DND-41 (cell line): ENCODE data around the gene ZNF18.

Experiments
- CTCF ChIP-seq: IDR thresholded peaks from 2 replicates; pipeline ENCODE4 v1.5.1; 2012; ENCODE audit warnings: borderline replicate concordance, low read length, moderate library complexity, mild to moderate bottlenecking; ENCODE audit not compliant: poor library complexity, severe bottlenecking; ENCODE audit errors: extremely low read depth
- EZH2 ChIP-seq: IDR thresholded peaks from 3 replicates; pipeline ENCODE4 v1.6.1; 2012; ENCODE audit warnings: borderline replicate concordance, low read depth, mild to moderate bottlenecking, moderate library complexity, low read length, inconsistent platforms; ENCODE audit not compliant: severe bottlenecking

- TF ChIP-seq CTCF (no peak), EZH2 (no peak)
Observed at GRCh38 chr17:11996722-11997146, 541 bp downstream of the ZNF18 start.
